PFSK-1 (cell line): Measurements from ENCODE around the gene SANBR.

Experiments
- FOXP2 ChIP-seq: optimal IDR thresholded peaks from 2 replicates; pipeline ENCODE3; 2011; ENCODE audit warnings: borderline replicate concordance, control low read depth, inconsistent platforms; ENCODE audit not compliant: insufficient read depth; ENCODE audit errors: extremely low read length, extremely low read depth
- POLR2AphosphoS5 ChIP-seq: IDR thresholded peaks from 2 replicates; pipeline ENCODE4 v1.6.1; 2012; ENCODE audit warnings: low read depth, mild to moderate bottlenecking, control low read depth, low read length, moderate library complexity
- SIN3A ChIP-seq: IDR thresholded peaks from 2 replicates; pipeline ENCODE4 v1.6.1; 2012; ENCODE audit warnings: mild to moderate bottlenecking, low read length, moderate library complexity, borderline replicate concordance; ENCODE audit not compliant: insufficient read depth
- TAF1 ChIP-seq: IDR thresholded peaks from 2 replicates; pipeline ENCODE4 v1.6.1; 2012; ENCODE audit warnings: low read length, control low read depth, borderline replicate concordance; ENCODE audit not compliant: insufficient read depth
- TF ChIP-seq, protein P1 (sequence below), 2 experiments: IDR thresholded peaks; 2 replicates each; pipeline versions ENCODE4 v1.6.1 to v1.8.0; 2011 to 2012; ENCODE audit warnings: low read depth in 2 of 2, low read length in 2 of 2, control low read depth in 1 of 2, inconsistent platforms in 1 of 2, mild to moderate bottlenecking in 1 of 2, moderate library complexity in 1 of 2; ENCODE audit not compliant: insufficient read depth in 1 of 2

Gene SANBR

DNA sequence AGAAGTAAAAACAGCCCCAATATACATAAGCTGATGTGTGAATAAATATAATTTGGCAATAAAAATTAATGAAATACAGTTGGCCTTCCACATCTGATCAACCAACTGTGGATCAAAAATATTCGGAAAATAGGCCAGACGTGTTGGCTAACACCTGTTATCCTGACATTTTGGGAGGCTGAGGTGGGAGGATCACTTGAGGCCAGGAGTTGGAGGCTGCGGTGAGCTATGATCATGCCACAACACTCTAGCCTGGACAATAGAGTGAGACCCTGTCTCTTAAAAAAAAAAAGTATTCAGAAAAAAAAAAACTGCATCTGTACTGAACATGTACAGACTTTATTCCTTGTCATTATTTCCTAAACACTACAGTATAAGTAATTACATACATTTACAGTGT is 36.1 kb upstream of the SANBR start:
- TF ChIP-seq, protein P1, sequence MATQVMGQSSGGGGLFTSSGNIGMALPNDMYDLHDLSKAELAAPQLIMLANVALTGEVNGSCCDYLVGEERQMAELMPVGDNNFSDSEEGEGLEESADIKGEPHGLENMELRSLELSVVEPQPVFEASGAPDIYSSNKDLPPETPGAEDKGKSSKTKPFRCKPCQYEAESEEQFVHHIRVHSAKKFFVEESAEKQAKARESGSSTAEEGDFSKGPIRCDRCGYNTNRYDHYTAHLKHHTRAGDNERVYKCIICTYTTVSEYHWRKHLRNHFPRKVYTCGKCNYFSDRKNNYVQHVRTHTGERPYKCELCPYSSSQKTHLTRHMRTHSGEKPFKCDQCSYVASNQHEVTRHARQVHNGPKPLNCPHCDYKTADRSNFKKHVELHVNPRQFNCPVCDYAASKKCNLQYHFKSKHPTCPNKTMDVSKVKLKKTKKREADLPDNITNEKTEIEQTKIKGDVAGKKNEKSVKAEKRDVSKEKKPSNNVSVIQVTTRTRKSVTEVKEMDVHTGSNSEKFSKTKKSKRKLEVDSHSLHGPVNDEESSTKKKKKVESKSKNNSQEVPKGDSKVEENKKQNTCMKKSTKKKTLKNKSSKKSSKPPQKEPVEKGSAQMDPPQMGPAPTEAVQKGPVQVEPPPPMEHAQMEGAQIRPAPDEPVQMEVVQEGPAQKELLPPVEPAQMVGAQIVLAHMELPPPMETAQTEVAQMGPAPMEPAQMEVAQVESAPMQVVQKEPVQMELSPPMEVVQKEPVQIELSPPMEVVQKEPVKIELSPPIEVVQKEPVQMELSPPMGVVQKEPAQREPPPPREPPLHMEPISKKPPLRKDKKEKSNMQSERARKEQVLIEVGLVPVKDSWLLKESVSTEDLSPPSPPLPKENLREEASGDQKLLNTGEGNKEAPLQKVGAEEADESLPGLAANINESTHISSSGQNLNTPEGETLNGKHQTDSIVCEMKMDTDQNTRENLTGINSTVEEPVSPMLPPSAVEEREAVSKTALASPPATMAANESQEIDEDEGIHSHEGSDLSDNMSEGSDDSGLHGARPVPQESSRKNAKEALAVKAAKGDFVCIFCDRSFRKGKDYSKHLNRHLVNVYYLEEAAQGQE (IDR thresholded peaks at IDR 0.05; ENCODE audit: insufficient read depth in 1 of 2, low read depth in 2 of 2, low read length in 2 of 2): no peak
- no peak for TF ChIP-seq FOXP2

DNA sequence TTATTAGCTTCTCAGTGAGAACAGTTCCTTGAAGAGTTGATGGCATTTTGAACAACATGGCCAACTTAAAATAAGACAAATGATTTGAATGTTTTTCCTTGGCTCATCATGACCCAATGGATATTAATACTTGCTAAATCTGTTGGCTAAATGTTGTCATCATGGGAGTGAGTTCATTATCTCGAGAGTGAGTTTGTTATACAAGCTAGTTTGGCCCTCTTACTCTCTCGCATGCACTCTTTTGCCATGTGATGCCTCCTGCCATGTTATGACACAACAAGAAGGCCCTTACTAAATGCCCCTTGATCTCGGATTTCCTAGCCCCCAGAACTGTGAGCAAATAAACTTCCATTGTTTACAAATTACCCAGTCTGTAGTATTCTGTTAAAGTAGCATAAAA is 22.9 kb upstream of the SANBR start:
- TF ChIP-seq SIN3A (no peak), FOXP2 (no peak), TAF1 (no peak), POLR2AphosphoS5 (no peak)
- TF ChIP-seq, protein P1 (IDR thresholded peaks at IDR 0.05; ENCODE audit: insufficient read depth in 1 of 2, low read depth in 2 of 2, low read length in 2 of 2): no peak

DNA sequence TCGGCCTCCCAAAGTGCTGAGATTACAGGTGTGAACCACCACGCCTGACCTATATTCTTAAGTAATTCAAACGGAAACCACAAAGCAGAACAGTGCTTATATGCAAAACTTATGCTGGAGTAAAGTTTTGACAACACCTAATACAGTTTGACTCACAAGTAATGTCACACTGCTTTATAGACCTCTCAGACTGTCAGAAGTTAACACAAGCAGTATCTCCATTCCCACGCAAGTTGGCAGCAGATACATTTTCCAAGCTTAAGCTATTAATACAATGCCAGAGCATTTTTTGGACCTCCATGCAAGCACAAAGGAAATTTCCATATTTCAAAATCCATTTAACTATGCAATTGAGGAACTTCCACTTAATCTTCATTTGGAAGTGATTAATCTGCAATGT is 21.0 kb upstream of the SANBR start:
- TF ChIP-seq, protein P1 (IDR thresholded peaks at IDR 0.05; ENCODE audit: insufficient read depth in 1 of 2, low read depth in 2 of 2, low read length in 2 of 2): no peak
- TF ChIP-seq TAF1 (no peak), POLR2AphosphoS5 (no peak), FOXP2 (no peak), SIN3A (no peak)

DNA sequence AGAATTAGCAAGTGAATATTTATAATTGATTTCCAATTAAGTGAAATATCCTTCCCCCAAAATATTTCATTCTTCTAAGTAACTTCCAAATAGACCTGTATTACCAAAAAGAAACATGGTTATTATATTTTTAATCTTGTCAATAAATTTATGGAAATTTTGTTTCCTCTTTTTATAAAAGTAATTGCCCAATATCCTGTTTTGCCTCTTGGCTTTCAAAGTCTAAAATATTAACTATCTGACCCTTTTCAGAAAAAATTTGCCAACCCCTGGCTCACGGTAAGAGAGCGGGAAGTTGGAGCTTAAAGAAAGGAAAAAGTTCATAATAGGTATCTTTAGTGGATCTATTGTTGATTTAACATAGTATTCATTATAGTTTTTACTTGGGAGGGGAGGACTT is 20.4 kb upstream of the SANBR start:
- TF ChIP-seq, protein P1 (IDR thresholded peaks at IDR 0.05; ENCODE audit: insufficient read depth in 1 of 2, low read depth in 2 of 2, low read length in 2 of 2): no peak

DNA sequence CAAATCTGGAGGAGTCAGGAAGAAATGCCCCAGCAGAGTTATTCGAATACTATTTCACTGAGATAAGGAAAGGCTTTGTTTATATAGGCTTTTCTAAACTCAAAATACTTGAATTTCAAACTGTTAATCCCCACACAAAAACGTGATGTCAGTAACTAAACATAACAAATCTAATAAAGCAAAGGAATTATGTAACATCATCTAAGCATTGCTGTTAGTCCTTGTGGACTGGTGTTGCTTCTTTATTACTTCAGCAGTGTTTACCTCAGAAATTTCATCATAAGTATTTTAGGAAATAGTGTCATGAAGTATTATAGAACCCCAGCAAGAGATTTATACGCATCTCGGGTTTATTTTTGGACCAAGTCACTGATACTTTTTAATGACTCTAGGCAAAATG is 19.7 kb upstream of the SANBR start:
- TF ChIP-seq, protein P1 (IDR thresholded peaks at IDR 0.05; ENCODE audit: insufficient read depth in 1 of 2, low read depth in 2 of 2, low read length in 2 of 2): no peak
- TF ChIP-seq POLR2AphosphoS5 (no peak), SIN3A (no peak), TAF1 (no peak), FOXP2 (no peak)
